ENCODE data around the gene USF1.
A peak's percentile ranks its signal among the peaks of the same experiment; 100 is the strongest.
"Not testable (repeated sequence)": the region's sequence is repeated elsewhere in the genome, so short reads cannot be mapped to it uniquely, and the experiment has no call there.

USF1 gene

GRCh38 chr1:161017756-161018630 lies 27.8 kb downstream of the USF1 start:
- no peak for DNase-seq

DNA sequence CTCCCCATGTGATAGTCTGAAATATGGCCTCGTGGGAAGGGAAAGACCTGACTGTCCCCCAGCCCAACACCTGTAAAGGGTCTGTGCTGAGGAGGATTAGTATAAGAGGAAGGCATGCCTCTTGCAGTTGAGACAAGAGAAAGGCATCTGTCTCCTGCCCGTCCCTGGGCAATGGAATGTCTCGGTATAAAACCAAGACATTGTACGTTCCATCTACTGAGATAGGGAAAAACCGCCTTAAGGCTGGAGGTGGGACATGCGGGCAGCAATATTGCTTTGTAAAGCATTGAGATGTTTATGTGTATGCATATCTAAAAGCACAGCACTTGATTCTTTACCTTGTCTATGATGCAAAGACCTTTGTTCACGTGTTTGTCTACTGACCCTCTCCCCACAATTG lies 28.6 kb downstream of the USF1 start:
- DNase-seq = not testable (repeated sequence)

DNA sequence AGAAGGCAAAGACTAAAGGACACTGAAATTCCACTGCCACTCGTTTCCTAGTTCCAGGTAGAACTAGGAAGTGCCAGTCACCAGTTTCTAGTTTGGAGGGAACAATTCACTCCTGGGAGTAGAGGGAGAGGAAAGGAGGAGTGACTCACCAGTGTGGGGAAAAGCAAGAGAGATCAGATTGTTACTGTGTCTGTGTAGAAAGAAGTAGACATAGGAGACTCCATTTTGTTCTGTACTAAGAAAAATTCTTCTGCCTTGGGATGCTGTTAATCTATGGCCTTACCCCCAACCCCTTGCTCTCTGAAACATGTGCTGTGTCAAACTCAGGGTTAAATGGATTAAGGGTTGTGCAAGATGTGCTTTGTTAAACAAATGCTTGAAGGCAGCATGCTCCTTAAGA lies 29.1 kb downstream of the USF1 start:
- not testable (repeated sequence) for DNase-seq

DNA sequence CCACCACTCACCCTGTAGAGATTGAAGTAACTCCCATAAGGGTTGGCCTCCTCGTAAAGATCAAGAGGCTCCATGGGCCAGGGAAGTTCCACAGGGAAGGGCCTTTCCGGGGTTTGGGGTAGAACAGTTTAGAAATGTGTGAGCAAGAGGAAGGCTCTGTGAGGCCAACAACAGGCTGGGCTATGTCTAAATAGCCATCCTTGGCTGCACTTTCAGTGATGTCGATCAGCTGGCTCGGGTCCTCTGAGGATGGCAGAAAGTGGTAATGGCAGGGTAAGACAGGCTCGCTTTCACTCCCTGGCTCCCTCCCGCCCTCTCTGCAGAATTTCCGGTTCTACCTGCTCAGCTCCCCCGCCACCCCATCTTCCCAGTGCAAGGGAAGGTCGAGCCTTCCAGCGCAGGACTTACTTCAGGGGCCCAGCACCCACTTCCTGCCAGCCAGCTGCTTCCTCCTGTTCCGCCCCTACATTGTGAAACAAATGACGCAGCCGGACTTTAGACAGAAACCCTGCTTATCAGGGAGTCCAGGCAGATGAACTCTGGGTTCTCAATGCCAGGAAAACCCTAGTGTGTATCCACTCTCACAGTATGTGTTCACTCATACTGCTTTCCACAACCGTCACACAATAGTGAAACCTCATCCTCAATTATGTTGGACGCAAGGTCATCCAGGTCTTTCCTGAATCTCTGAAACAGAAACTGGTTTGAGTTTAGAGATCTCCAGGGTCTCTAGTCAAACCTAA lies 32.1 kb downstream of the USF1 start:
- peak; percentile 76 to 78 for DNase-seq

- DNase-seq = no peak
These were observed 32.7 kb downstream of the USF1 start for GRCh38 chr1:161013131-161013487.

DNA sequence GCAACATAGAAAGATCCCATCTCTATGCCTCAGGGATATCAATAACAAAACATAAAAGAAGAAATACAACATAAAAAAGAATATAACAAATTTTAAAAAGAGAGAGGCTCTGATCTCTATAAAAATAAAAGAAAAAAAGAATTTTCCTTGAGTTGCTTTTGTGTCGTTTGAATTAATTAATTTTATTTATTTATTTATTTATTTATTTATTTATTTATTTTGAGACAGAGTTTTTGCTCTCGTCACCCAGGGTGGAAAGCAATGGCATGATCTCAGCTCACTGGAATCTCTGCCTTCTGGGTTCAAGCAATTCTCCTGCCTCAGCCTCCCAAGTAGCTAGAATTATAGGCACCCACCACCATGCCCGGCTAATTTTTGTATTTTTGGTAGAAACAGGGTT lies 33.4 kb downstream of the USF1 start:
- DNase-seq = no peak

DNA sequence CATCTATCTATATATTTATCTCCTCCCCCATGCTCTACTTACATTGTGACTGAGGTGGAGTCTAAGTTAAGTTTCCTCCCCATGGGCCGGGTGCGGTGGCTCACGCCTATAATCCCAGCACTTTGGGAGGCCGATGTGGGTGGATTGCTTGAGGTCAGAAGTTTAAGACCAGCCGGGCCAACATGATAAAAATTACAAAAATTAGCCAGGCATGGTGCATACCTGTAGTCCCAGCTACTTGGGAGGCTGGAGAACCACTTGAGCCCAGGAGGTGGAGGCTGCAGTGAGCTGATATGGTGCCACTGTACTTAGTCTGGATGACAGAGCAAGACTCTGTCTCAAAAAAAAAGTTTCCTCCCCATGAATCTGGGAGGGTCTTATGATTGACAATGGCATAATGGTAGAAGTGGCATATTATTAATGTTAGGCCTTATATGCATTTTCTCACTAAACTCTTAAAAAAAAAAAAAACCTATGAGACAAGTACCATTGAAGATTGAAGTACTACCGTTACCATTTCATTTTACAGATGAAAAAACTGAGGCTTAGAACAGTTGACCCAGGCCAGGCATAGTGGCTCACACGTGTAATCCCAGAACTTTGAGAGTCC lies 36.1 kb downstream of the USF1 start:
- no peak for DNase-seq

DNA sequence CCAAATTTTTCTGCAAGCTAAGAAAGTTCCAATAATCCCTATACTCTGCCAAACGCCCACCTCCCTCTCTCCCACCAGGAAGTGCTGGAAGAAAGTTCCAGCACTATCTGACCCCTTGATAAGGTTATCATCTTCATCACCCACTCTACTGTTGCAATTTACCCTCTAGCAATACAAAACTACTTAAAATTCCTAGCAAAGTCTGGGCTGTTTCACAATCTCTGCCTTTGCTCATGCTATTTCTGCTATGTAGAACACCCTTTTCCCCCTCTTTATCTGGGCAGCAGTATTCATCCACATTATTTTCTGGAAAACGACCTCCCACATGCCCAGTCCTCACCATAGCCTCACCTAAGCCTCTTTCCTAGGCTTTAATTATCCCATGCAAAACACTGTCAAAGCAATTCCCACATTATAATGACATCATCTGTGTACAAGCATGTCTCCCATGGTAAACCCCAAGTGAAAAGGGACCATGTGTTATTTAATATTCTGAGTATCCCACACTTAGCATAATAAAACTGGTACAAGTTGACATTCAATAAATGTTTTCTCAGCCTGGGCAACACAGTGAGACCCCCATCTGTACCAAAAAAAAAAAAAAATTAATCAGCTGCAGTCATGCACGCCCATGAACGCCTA lies 36.8 kb downstream of the USF1 start:
- DNase-seq = no peak

DNA sequence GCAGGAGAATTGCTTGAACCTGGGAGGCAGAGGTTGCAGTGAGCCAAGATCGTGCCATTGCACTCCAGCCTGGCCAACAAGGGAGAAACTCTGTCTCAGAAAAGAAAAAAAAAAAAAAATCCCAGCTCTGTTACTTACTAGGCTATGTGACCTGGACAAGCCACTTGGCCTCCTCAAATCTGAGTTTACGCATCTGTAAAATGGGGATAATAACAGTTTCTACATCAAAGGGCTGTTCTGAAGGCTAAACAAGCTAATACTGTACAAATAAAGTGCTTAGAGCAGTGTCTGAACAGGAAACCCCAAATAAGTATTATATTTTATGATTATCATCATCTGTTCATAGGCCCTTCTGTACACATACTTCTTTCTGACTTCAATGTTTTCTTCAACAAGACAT lies 38.4 kb downstream of the USF1 start:
- no peak for DNase-seq

DNA sequence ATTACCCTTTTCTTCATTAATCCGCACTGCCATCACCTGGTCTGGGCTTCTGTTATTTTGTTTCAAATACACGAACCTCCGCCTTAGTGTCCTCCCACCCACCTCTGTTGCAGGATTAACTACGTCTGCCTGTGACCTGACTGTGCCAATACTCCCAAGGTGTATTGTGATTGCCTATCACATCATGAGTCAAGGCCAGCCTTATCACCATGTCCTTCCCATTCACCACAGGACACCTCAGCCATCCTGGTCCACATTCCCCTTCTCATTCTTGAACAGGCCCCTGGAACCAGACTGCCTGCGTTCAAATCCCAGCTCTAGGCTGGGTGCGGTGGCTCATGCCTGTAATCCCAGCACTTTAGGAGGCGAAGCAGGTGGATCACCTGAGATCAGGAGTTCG lies 39.2 kb downstream of the USF1 start:
- DNase-seq = no peak

DNA sequence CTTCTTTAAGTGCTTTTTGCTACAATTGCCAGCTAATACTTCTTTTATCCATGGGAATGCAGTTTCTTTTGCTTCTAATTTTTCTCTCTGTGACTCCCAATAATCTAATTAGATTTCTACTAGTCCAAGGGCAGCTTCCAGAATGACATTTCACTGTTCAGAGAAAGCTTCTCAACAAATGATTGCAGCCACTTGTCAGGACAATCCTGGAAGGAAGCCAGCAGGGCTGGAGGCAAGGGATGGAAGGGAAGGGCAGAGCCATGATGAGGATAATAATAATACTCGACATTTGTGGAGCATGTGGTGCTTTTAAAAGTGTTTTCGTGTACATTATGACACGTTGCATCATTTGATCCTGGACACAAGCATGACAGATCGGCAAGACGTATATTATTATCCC lies 44.3 kb downstream of the USF1 start:
- no peak for DNase-seq

GRCh38 chr1:161000736-161001480 lies 44.9 kb downstream of the USF1 start:
- DNase-seq = no peak

DNA sequence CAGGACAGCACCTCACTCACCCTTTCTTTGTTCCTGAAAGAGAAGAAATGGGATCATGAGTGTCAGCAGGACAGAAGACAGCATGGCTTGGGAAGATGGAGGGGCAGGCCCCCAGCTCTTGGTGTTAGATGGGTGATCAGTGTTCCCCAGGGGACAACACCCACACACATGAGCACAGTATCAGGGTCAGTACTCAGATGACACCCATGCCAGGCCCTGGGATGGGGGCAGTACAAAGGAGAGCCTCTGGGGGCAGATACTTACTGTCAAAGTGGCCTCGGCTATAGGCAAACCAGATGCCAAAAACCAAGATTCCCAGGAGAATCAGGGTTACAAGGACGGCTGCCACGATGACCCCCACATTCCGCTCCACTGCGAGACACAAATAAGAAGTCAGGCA lies 46.4 kb downstream of the USF1 start:
- no peak for DNase-seq

DNA sequence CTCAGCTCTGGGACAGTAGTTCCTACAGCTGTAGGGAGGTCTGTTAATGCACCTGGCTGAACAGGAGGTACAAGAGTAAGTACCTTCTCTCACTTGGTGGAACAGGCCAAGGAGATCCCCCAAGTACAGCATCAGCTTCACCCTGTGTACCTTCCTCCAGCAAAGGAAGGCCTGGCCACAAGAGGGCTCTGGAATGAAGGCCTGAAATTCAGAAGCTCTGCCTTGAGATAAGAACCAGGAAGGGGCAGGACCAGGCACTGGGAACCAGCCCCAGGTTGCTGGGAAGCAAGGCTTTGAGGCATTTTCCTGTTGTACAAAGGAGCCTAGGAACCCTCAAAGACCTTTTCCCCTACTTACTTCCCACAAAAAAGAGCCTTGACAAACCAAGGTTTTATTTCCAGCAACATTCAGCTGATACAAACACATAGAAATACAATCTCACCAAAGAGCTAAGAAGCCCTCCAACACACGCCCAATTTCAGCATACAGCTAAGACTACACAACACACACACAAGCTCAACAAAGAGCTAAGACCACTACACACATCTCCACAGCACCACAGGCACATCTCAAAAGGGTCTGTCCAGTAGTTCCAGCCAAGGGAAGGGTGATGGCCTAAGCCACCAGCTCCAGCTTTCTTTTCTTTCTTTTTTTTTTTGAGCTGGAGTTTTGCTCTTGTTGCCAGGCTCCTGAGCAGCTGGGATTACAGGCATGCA lies 48.3 kb downstream of the USF1 start:
- peak in 1 of 2 experiments; percentile 66 for DNase-seq

DNA sequence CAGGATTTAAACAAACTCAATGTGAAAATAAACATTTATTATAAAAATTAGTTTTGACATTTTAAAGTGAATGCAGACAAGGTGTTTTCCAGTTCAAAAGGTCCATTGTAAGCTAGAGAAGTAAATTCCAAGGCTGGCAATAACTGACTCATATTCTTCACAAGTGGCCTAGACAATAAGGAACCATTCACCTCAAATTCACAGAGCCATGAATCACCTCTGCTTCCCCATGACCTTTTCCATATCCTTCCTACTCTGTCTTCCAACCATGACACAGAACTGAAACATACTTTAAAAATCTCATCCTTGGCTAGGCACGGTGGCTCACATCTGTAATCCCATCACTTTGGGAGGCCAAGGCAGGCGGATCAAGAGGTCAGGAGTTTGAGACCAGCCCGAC lies 49.6 kb downstream of the USF1 start:
- peak in 1 of 2 experiments; percentile 24 for DNase-seq

DNA sequence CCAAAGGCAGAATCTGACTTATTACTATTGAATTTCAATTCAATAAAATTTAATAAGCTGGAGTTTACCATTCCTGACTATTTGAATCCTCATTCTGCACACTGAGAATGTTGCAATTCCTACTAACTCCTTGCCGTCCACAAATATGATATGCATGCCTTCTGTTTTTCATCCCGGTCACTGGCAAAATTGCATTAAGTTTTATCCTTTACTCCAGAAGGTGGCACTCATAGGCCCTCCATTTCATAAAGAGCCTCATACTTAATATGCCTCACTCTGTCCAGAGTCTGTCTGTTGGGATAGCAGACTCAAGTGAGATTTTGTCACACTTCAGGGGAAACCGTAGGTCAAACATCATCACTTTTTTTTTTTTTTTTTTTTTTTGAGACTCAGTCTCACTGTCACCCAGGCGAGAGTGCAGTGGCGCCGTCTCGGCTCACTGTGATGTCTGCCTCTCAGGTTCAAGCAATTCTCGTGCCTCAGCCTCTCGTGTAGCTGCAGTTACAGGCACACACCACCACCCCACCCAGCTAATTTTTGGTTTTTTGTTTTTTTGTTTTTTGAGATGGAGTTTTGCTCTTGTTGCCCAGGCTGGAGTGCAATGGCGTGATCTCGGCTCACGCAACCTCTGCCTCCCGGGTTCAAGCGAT lies 52.1 kb downstream of the USF1 start:
- peak in 1 of 2 experiments; percentile 36 for DNase-seq

GRCh38 chr1:160992036-160992435 lies 53.7 kb downstream of the USF1 start:
- DNase-seq = not testable (repeated sequence)
